ENCODE measurements around the gene PDGFRB.

- TF ChIP-seq CTCF (IDR thresholded peaks at IDR 0.05), result no peak
- TF ChIP-seq POLR2AphosphoS5 (IDR thresholded peaks at IDR 0.05; ENCODE audit: low read depth, low read length), result no peak
- no peak for TF ChIP-seq SIN3A (IDR thresholded peaks at IDR 0.05; ENCODE audit: borderline replicate concordance, insufficient read depth, low read depth, low read length)
These were observed 8.8 kb upstream of the PDGFRB start for GRCh38 chr5:150164211-150164980.
